ENCODE data around the gene OBP2A. TPM values are rescaled to one million over a fixed set of nuclear protein-coding genes. Genes with fewer than 3 reads are reported as not detected.
"Not testable (repeated sequence)": the region's sequence is repeated elsewhere in the genome, so short reads cannot be mapped to it uniquely, and the experiment has no call there.

Gene OBP2A
- total and polyA plus RNA-seq, 7 experiments from 2014 or later: not detected

DNA sequence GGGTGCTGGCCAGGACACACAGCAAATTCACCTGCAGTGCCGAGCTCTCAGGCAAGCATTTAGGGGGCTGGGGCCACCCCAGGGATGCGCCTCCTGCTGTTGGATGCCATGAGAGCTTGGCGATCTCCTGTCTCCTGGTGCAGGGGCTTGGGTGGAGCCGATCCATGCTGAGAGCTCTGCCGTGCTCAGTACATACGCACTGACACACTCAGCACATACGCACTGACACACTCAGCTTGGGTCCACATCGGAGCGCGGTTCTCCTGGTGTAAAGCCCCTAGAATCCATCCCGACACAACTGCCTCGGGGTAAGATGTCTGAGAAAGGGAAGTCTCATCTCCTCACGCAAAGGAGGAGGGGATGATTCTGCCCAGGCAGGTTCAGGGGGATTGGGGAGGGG is 10.3 kb upstream of the OBP2A start:
- CTCF ChIA-PET; POLR2A ChIA-PET; H3K4me1 ChIP-seq (ENCODE audit: control insufficient read depth in 2 of 2, insufficient read depth in 2 of 2, low read length in 2 of 2); H3K9me3 ChIP-seq (ENCODE audit: control insufficient read depth in 2 of 3, low read length in 3 of 3); ATAC-seq; H3K27ac ChIP-seq (ENCODE audit: low read depth, low read length); H3K4me3 ChIP-seq (ENCODE audit: low read length); intact Hi-C loops (cut with micrococcal nuclease); H3K4me3 Mint-ChIP-seq; H3K9me3 Mint-ChIP-seq; H3K4me1 Mint-ChIP-seq; H3K27ac Mint-ChIP-seq; H3K27me3 ChIP-seq (ENCODE audit: control insufficient read depth in 2 of 2, insufficient read depth in 2 of 2, low read length in 2 of 2); H3K36me3 ChIP-seq (ENCODE audit: control insufficient read depth in 2 of 3, insufficient read depth in 3 of 3, low read length in 3 of 3); H3K36me3 Mint-ChIP-seq; DNase-seq: not testable (repeated sequence)
- H3K27me3 Mint-ChIP-seq: peaks cover 3 to 45% (median 40%) of the 10 kb centered on the region in 5 donors

DNA sequence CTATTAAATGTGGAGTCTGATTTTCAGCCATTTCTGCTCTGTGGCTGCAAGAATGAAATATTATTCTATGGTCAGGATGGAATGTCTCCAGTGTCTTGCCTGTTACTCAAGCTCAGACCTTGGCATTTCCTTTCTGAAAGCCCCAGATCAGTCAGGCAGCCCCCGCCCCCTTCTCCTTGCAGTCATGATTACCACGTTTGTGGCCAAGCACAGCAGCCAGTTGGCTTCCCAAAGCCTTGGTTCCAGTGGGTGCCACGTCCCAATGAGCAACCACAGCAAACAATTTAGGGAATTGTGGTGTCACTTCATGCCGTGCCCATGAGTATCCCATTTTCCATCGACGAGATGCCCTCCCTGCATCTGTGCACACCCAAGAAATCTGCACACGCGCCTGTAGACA is 9.7 kb upstream of the OBP2A start:
- H3K9me3 Mint-ChIP-seq: no peaks in the 10 kb centered on the region
- H3K27me3 ChIP-seq (ENCODE audit: control insufficient read depth in 2 of 2, insufficient read depth in 2 of 2, low read length in 2 of 2): no peaks in the 10 kb centered on the region
- POLR2A ChIA-PET: no interaction called here
- no peak overlapping the region for H3K27ac ChIP-seq (ENCODE audit: low read depth, low read length)
- no peaks in the 10 kb centered on the region for H3K36me3 ChIP-seq (ENCODE audit: control insufficient read depth in 2 of 3, insufficient read depth in 3 of 3, low read length in 3 of 3)
- H3K27ac Mint-ChIP-seq: no peak overlapping the region
- CTCF ChIA-PET: no interaction called here
- H3K4me1 Mint-ChIP-seq: no peaks in the 10 kb centered on the region
- ATAC-seq (no peak), DNase-seq (no peak)
- H3K4me1 ChIP-seq (ENCODE audit: control insufficient read depth in 2 of 2, insufficient read depth in 2 of 2, low read length in 2 of 2): no peaks in the 10 kb centered on the region
- H3K27me3 Mint-ChIP-seq: peaks cover 4 to 45% (median 37%) of the 10 kb centered on the region in 5 donors
- intact Hi-C loops (cut with micrococcal nuclease): no loop called here
- no peaks in the 10 kb centered on the region for H3K9me3 ChIP-seq (ENCODE audit: control insufficient read depth in 2 of 3, low read length in 3 of 3)
- no peaks in the 10 kb centered on the region for H3K36me3 Mint-ChIP-seq
- H3K4me3 Mint-ChIP-seq: no peak overlapping the region
- no peak overlapping the region for H3K4me3 ChIP-seq (ENCODE audit: low read length)

- H3K4me3 Mint-ChIP-seq; H3K27me3 ChIP-seq (ENCODE audit: control insufficient read depth in 2 of 2, insufficient read depth in 2 of 2, low read length in 2 of 2); H3K4me1 Mint-ChIP-seq; POLR2A ChIA-PET; H3K4me3 ChIP-seq (ENCODE audit: low read length); H3K9me3 Mint-ChIP-seq; CTCF ChIA-PET; H3K27ac ChIP-seq (ENCODE audit: low read depth, low read length); ATAC-seq; H3K27ac Mint-ChIP-seq; H3K4me1 ChIP-seq (ENCODE audit: control insufficient read depth in 2 of 2, insufficient read depth in 2 of 2, low read length in 2 of 2); H3K36me3 ChIP-seq (ENCODE audit: control insufficient read depth in 2 of 3, insufficient read depth in 3 of 3, low read length in 3 of 3); H3K36me3 Mint-ChIP-seq; intact Hi-C loops (cut with micrococcal nuclease); H3K9me3 ChIP-seq (ENCODE audit: control insufficient read depth in 2 of 3, low read length in 3 of 3); DNase-seq: not testable (repeated sequence)
- H3K27me3 Mint-ChIP-seq: peaks cover 18 to 35% (median 26%) of the 10 kb centered on the region in 5 donors
Measured at GRCh38 chr9:135543262-135543894, 2.5 kb upstream of the OBP2A start.

GRCh38 chr9:135544981-135545635 is 818 bp upstream of the OBP2A start:
- peaks cover 0 to 7% (median 0%) of the 10 kb centered on the region in 11 donors for H3K9me3 Mint-ChIP-seq
- no peaks in the 10 kb centered on the region for H3K36me3 ChIP-seq (ENCODE audit: control insufficient read depth in 2 of 3, insufficient read depth in 3 of 3, low read length in 3 of 3)
- no peak overlapping the region for H3K4me3 ChIP-seq (ENCODE audit: low read length)
- H3K4me1 ChIP-seq (ENCODE audit: control insufficient read depth in 2 of 2, insufficient read depth in 2 of 2, low read length in 2 of 2): no peaks in the 10 kb centered on the region
- no peak overlapping the region for H3K27ac Mint-ChIP-seq
- ChIA-PET POLR2A (no interaction called here), CTCF (no interaction called here)
- H3K4me1 Mint-ChIP-seq: no peaks in the 10 kb centered on the region
- peaks cover 13 to 24% (median 18%) of the 10 kb centered on the region in 5 donors for H3K27me3 Mint-ChIP-seq
- H3K9me3 ChIP-seq (ENCODE audit: control insufficient read depth in 2 of 3, low read length in 3 of 3): no peaks in the 10 kb centered on the region
- H3K4me3 Mint-ChIP-seq: no peak overlapping the region
- intact Hi-C loops (cut with micrococcal nuclease): no loop called here
- ATAC-seq (no peak), DNase-seq (no peak)
- no peaks in the 10 kb centered on the region for H3K36me3 Mint-ChIP-seq
- H3K27ac ChIP-seq (ENCODE audit: low read depth, low read length): no peak overlapping the region
- no peaks in the 10 kb centered on the region for H3K27me3 ChIP-seq (ENCODE audit: control insufficient read depth in 2 of 2, insufficient read depth in 2 of 2, low read length in 2 of 2)

DNA sequence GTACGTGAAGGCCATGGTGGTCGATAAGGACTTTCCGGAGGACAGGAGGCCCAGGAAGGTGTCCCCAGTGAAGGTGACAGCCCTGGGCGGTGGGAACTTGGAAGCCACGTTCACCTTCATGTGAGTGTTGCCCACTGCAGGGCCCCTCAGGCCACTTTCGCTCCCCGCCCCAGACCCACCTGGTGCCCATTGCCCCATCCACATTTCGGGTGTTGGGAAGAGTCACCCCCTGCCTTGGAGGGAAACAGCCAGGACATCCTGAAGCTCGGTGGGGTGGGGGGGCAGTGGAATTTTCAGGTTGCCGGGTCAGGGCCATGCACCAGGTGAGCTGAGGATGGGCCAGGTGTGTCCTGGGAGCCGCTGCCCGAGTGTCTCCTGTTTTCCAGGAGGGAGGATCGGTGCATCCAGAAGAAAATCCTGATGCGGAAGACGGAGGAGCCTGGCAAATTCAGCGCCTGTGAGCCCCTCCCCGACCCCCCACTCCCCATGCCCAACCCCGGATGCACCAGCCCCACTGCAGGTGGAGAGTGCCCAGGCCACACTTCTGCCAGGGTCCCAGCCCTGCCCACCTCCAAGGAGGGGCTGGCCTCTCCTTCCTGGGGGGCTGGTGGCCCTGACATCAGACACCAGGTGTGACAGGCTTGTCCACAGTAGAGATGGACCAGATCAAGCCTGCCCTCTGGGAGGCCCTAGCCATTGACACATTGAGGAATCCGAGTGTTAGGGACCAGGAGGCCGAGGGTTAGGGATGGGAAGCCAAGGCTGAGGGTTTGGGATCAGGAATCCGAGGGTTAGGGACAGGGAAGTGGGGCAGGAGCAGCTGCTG is 1.1 kb downstream of the OBP2A start:
- not testable (repeated sequence) for ATAC-seq

DNA sequence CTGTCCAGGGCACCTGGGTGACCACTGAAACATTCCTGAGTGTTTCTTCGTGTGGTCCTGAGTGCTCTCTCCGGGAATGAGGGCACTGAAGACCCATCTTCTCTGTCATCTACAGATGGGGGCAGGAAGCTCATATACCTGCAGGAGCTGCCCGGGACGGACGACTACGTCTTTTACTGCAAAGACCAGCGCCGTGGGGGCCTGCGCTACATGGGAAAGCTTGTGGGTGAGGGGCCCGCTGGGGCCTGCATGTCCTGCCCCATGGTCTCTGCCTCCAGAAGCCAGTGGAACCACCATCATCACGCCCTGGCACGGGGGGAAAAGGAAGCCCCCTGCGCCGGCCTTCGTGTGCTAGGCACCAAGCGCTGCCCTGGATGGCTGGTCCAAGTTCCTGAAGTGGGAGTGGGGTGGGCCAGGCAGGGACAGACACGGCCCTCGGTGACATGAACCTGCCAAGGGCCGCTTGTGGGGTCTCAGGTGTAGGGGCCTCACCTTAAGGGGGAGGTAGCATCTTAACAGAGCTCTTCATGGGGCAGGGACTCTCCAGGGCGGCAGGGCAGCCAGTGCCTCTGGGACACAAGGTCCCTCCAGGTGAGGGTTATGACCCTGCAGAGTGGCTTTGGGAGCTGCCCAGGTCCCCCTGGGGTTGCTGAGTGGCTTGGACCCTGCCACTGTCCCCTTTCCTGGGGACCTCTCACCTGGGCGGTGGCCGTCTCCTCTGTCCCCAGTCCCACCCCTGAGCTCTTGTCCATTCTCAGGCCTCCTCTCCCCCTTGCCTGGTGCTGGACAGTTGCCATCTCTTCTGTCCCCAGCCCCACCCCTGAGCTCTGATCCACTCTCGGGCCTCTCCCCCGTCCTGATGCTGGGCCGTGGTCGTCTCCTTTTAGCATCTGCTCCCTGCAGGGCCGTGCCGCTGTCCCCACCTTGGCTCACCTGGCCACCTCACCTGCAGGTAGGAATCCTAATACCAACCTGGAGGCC is 2.1 kb downstream of the OBP2A start:
- H3K36me3 Mint-ChIP-seq: no peaks in the 10 kb centered on the region
- H3K27ac ChIP-seq (ENCODE audit: low read depth, low read length): no peak overlapping the region
- no peak overlapping the region for H3K4me3 ChIP-seq (ENCODE audit: low read length)
- POLR2A ChIA-PET: no interaction called here
- H3K4me3 Mint-ChIP-seq: no peak overlapping the region
- no peaks in the 10 kb centered on the region for H3K4me1 ChIP-seq (ENCODE audit: control insufficient read depth in 2 of 2, insufficient read depth in 2 of 2, low read length in 2 of 2)
- ATAC-seq (no peak), DNase-seq (no peak)
- CTCF ChIA-PET: no interaction called here
- H3K27me3 ChIP-seq (ENCODE audit: control insufficient read depth in 2 of 2, insufficient read depth in 2 of 2, low read length in 2 of 2): no peaks in the 10 kb centered on the region
- intact Hi-C loops (cut with micrococcal nuclease): no loop called here
- no peak overlapping the region for H3K27ac Mint-ChIP-seq
- H3K36me3 ChIP-seq (ENCODE audit: control insufficient read depth in 2 of 3, insufficient read depth in 3 of 3, low read length in 3 of 3): no peaks in the 10 kb centered on the region
- peaks cover 0 to 2% (median 0%) of the 10 kb centered on the region in 7 donors for H3K4me1 Mint-ChIP-seq
- peaks cover 0 to 5% (median 0%) of the 10 kb centered on the region in 11 donors for H3K9me3 Mint-ChIP-seq
- peaks cover 6 to 13% (median 10%) of the 10 kb centered on the region in 5 donors for H3K27me3 Mint-ChIP-seq
- no peaks in the 10 kb centered on the region for H3K9me3 ChIP-seq (ENCODE audit: control insufficient read depth in 2 of 3, low read length in 3 of 3)

More for the DNA sequence above, 1.1 kb downstream of the OBP2A start:
- H3K9me3 Mint-ChIP-seq; H3K4me1 Mint-ChIP-seq; DNase-seq; H3K9me3 ChIP-seq (ENCODE audit: control insufficient read depth in 2 of 3, low read length in 3 of 3); H3K4me1 ChIP-seq (ENCODE audit: control insufficient read depth in 2 of 2, insufficient read depth in 2 of 2, low read length in 2 of 2); intact Hi-C loops (cut with micrococcal nuclease); H3K27ac Mint-ChIP-seq; POLR2A ChIA-PET; H3K4me3 Mint-ChIP-seq; CTCF ChIA-PET; H3K36me3 ChIP-seq (ENCODE audit: control insufficient read depth in 2 of 3, insufficient read depth in 3 of 3, low read length in 3 of 3); H3K36me3 Mint-ChIP-seq; H3K27me3 ChIP-seq (ENCODE audit: control insufficient read depth in 2 of 2, insufficient read depth in 2 of 2, low read length in 2 of 2); H3K4me3 ChIP-seq (ENCODE audit: low read length); H3K27ac ChIP-seq (ENCODE audit: low read depth, low read length): not testable (repeated sequence)
- peaks cover 11 to 19% (median 13%) of the 10 kb centered on the region in 5 donors for H3K27me3 Mint-ChIP-seq
